Measurements from ENCODE around the gene NELL1.

GRCh38 chr11:20771026-20771425 is 101.6 kb downstream of the NELL1 start:
- TF ChIP-seq ARNTL (CRISPR knock-in tag; IDR thresholded peaks at IDR 0.05; ENCODE audit: borderline replicate concordance, low read depth) (no peak), ZNF70 (CRISPR knock-in tag; IDR thresholded peaks at IDR 0.05) (no peak)

All from SK-N-SH treated with all-trans-retinoic acid at 6 μM for 48 hours (cell line).